Tibial nerve (tissue), 4 donors: ENCODE measurements around the gene LHPP. TPM values are rescaled to one million over a fixed set of nuclear protein-coding genes. Genes with fewer than 3 reads are reported as not detected.

Experiments used
- DNase-seq, 2 donors: peaks; one replicate each; pipeline ENCODE4 v3.0.0-alpha.2; 2019; ENCODE audit warnings: low spot score in 2 of 2
- H3K27ac ChIP-seq, 4 donors: fragments of 200-600 bp; sonication (generic) in 3 of 4; one replicate each; pipeline ENCODE4 v1.5.1; 2017 to 2019; ENCODE audit warnings: mild to moderate bottlenecking in 1 of 4
- H3K27me3 ChIP-seq, 2 donors: fragments of 200-600 bp; sonication (generic) in 1 of 2; one replicate each; pipeline versions ENCODE4 v1.5.1 to v1.6.0; 2017 to 2019
- H3K36me3 ChIP-seq, 3 donors: fragments of 200-600 bp; sonication (generic); one replicate each; pipeline ENCODE4 v1.5.1; 2018 to 2019
- H3K4me1 ChIP-seq, 4 donors: fragments of 200-600 bp; sonication (generic) in 3 of 4; one replicate each; pipeline ENCODE4 v1.5.1; 2017 to 2019
- H3K4me3 ChIP-seq, 4 donors: fragments of 200-600 bp; sonication (generic) in 3 of 4; one replicate each; pipeline ENCODE4 v1.5.1; 2017 to 2019; ENCODE audit warnings: mild to moderate bottlenecking in 1 of 4, moderate library complexity in 1 of 4
- H3K9me3 ChIP-seq, 4 donors: fragments of 200-600 bp; sonication (generic) in 3 of 4; one replicate each; pipeline ENCODE4 v1.5.1; 2017 to 2019
- CTCF ChIP-seq, 5 experiments: fragments of 200-600 bp in 3 of 5; fragments of 450-650 bp in 2 of 5; sonication (generic) in 3 of 5; IDR thresholded peaks; one replicate each; pipeline ENCODE4 v1.5.1; 2016 to 2019; ENCODE audit warnings: antibody characterized with exemption in 5 of 5, mild to moderate bottlenecking in 3 of 5, moderate library complexity in 2 of 5
- EP300 ChIP-seq, 2 donors: sonication (generic); formaldehyde crosslinking; IDR thresholded peaks; one replicate each; pipeline ENCODE4 v1.6.1; 2017; ENCODE audit warnings: antibody characterized with exemption in 2 of 2, mild to moderate bottlenecking in 1 of 2
- POLR2A ChIP-seq, 2 donors: fragments of 450-650 bp; IDR thresholded peaks; one replicate each; pipeline ENCODE4 v1.6.1; 2017; ENCODE audit warnings: antibody characterized with exemption in 2 of 2, mild to moderate bottlenecking in 2 of 2, moderate library complexity in 2 of 2
- WGBS, 2 donors: methylation state at CpG; one replicate each; pipeline ENCODE4 v1.1.5; 2018; 5-methylcytosine and 5-hydroxymethylcytosine counted together
- total RNA-seq, 4 donors: library from RNA; depleted of rRNA; stranded (reverse); fragments of >200 nt; gene quantifications; one replicate each; pipeline ENCODE4 v1.1.0, GENCODE V29; 2016

The LHPP gene
- total RNA-seq, 4 donors from 2014 or later = 25.5 to 211 (median 123) TPM

- Histone ChIP-seq H3K4me1 (peaks cover 0 to 36% (median 20%) of the 10 kb centered on the region in 4 donors), H3K36me3 (no peaks in the 10 kb centered on the region), H3K27ac (peak overlapping the region in 2 of 4 donors; percentile 91 to 94), H3K9me3 (peaks cover 0 to 7% (median 0%) of the 10 kb centered on the region in 4 donors), H3K4me3 (no peak overlapping the region), H3K27me3 (no peaks in the 10 kb centered on the region)
- 85 to 86% methylated on average over 10 to 16 of the region's 16 CpGs for whole genome bisulfite sequencing, 2 donors
- TF ChIP-seq POLR2A (IDR thresholded peaks at IDR 0.05) (no peak), EP300 (IDR thresholded peaks at IDR 0.05) (no peak), CTCF (IDR thresholded peaks at IDR 0.05) (no peak)
- no peak for DNase-seq
Observed at GRCh38 chr10:124557648-124558338, 96.2 kb downstream of the LHPP start.

GRCh38 chr10:124558339-124559321 lies 97.0 kb downstream of the LHPP start:
- 88% methylated on average over 22 to 23 of the region's 23 CpGs for WGBS, 2 donors
- Histone ChIP-seq H3K4me3 (no peak overlapping the region), H3K4me1 (peaks cover 0 to 36% (median 20%) of the 10 kb centered on the region in 4 donors), H3K27me3 (no peaks in the 10 kb centered on the region), H3K36me3 (no peaks in the 10 kb centered on the region), H3K9me3 (peaks cover 0 to 7% (median 0%) of the 10 kb centered on the region in 4 donors), H3K27ac (peak overlapping the region; percentile 37 to 94 (median 84))
- DNase-seq = no peak
- TF ChIP-seq POLR2A (IDR thresholded peaks at IDR 0.05) (no peak), EP300 (IDR thresholded peaks at IDR 0.05) (no peak), CTCF (IDR thresholded peaks at IDR 0.05) (no peak)

GRCh38 chr10:124559372-124560132 lies 97.9 kb downstream of the LHPP start:
- Histone ChIP-seq H3K27me3 (no peaks in the 10 kb centered on the region), H3K4me3 (no peak overlapping the region), H3K4me1 (peaks cover 0 to 36% (median 20%) of the 10 kb centered on the region in 4 donors), H3K36me3 (no peaks in the 10 kb centered on the region), H3K9me3 (peaks cover 0 to 7% (median 0%) of the 10 kb centered on the region in 4 donors), H3K27ac (peak overlapping the region; percentile 37 to 94 (median 84))
- TF ChIP-seq POLR2A (IDR thresholded peaks at IDR 0.05) = no peak
- TF ChIP-seq CTCF (IDR thresholded peaks at IDR 0.05) = no peak
- TF ChIP-seq EP300 (IDR thresholded peaks at IDR 0.05) = no peak
- DNase-seq = no peak
- 86 to 91% methylated on average over 9 to 11 of the region's 11 CpGs for WGBS, 2 donors

- Histone ChIP-seq H3K9me3 (peaks cover 0 to 7% (median 0%) of the 10 kb centered on the region in 4 donors), H3K27ac (peak overlapping the region; percentile 62 to 94 (median 84)), H3K4me1 (peaks cover 0 to 36% (median 20%) of the 10 kb centered on the region in 4 donors), H3K36me3 (no peaks in the 10 kb centered on the region), H3K27me3 (no peaks in the 10 kb centered on the region), H3K4me3 (no peak overlapping the region)
- 29 to 50% methylated on average over 16 to 17 of the region's 18 CpGs for WGBS, 2 donors
- no peak for TF ChIP-seq POLR2A (IDR thresholded peaks at IDR 0.05)
- TF ChIP-seq CTCF (IDR thresholded peaks at IDR 0.05) = peak in 1 of 5 experiments; percentile 11
- TF ChIP-seq EP300 (IDR thresholded peaks at IDR 0.05) = peak; percentile 83 to 90
- DNase-seq = peak; percentile 41 to 60
Observed at GRCh38 chr10:124560377-124561105, 98.9 kb downstream of the LHPP start.
